CD14-positive monocyte (primary cell): ENCODE measurements around the gene ATG7. TPM values are rescaled to one million over a fixed set of nuclear protein-coding genes. Genes with fewer than 3 reads are reported as not detected.

ENCODE experiments used
- DNase-seq, 3 donors: peaks; one replicate each; pipeline ENCODE4 v3.0.0-alpha.2; 2011 to 2022
- H2AFZ ChIP-seq: 2 replicates; pipeline ENCODE4 v1.6.0; 2012; ENCODE audit warnings: mild to moderate bottlenecking, low read depth, low read length, inconsistent platforms; ENCODE audit not compliant: insufficient read depth, poor library complexity, severe bottlenecking
- H3K27ac ChIP-seq, 2 donors: 1 replicate in 1 of 2; 2 replicates in 1 of 2; pipeline ENCODE4 v1.5.1; 2012 to 2013; ENCODE audit warnings: low read length in 2 of 2, control low read depth in 1 of 2, inconsistent platforms in 1 of 2, low read depth in 1 of 2, mild to moderate bottlenecking in 1 of 2
- H3K27me3 ChIP-seq, 2 donors: one replicate each; pipeline versions ENCODE4 v1.6.0 to v1.6.1; 2011 to 2013; ENCODE audit warnings: low read length in 2 of 2; ENCODE audit not compliant: control insufficient read depth in 2 of 2, insufficient read depth in 2 of 2
- H3K36me3 ChIP-seq, 2 donors: replicated peaks in 1 of 2; 1 replicate in 1 of 2; 2 replicates in 1 of 2; pipeline versions ENCODE4 v1.5.1 to v1.6.1; 2012 to 2013; ENCODE audit warnings: low read length in 2 of 2, control low read depth in 1 of 2, inconsistent platforms in 1 of 2, mild to moderate bottlenecking in 1 of 2; ENCODE audit not compliant: insufficient read depth in 2 of 2, control insufficient read depth in 1 of 2
- H3K4me1 ChIP-seq, 2 donors: 1 replicate in 1 of 2; 2 replicates in 1 of 2; pipeline versions ENCODE4 v1.5.1 to v1.6.1; 2012 to 2013; ENCODE audit warnings: low read length in 2 of 2, control low read depth in 1 of 2, inconsistent platforms in 1 of 2, mild to moderate bottlenecking in 1 of 2, moderate library complexity in 1 of 2; ENCODE audit not compliant: insufficient read depth in 2 of 2, control insufficient read depth in 1 of 2
- H3K4me2 ChIP-seq: replicated peaks from 2 replicates; pipeline ENCODE3; 2012; ENCODE audit warnings: low read length, moderate library complexity, mild to moderate bottlenecking; ENCODE audit not compliant: poor library complexity, severe bottlenecking; ENCODE audit errors: extremely low read depth
- H3K4me3 ChIP-seq, 3 experiments: fragments of 200-600 bp in 1 of 3; sonication (generic) in 1 of 3; replicated peaks in 1 of 3; 1 replicate in 2 of 3; 2 replicates in 1 of 3; pipeline ENCODE4 v1.5.1; 2011 to 2013; ENCODE audit warnings: low read length in 3 of 3, mild to moderate bottlenecking in 3 of 3, control low read depth in 2 of 3, low read depth in 2 of 3, inconsistent platforms in 1 of 3, moderate library complexity in 1 of 3
- H3K79me2 ChIP-seq: 2 replicates; pipeline ENCODE4 v1.6.0; 2012; ENCODE audit warnings: mild to moderate bottlenecking, control low read depth, inconsistent platforms, low read length, moderate library complexity; ENCODE audit not compliant: insufficient read depth
- H3K9ac ChIP-seq: 2 replicates; pipeline ENCODE4 v1.6.0; 2017; ENCODE audit warnings: low read length, mild to moderate bottlenecking; ENCODE audit not compliant: insufficient read depth, poor library complexity, severe bottlenecking
- H3K9me3 ChIP-seq, 2 donors: replicated peaks in 1 of 2; 1 replicate in 1 of 2; 2 replicates in 1 of 2; pipeline versions ENCODE4 v1.5.1 to v1.6.1; 2012 to 2013; ENCODE audit warnings: low read length in 2 of 2, control low read depth in 1 of 2; ENCODE audit not compliant: control insufficient read depth in 1 of 2, insufficient read depth in 1 of 2
- H4K20me1 ChIP-seq: 2 replicates; pipeline ENCODE4 v1.6.0; 2012; ENCODE audit warnings: mild to moderate bottlenecking, low read length, control low read depth, moderate library complexity; ENCODE audit not compliant: insufficient read depth
- H3K27ac Mint-ChIP-seq, 7 donors: one replicate each; pipeline ENCODE4 v1.8.0; 2020; ENCODE audit warnings: mild to moderate bottlenecking in 7 of 7, mixed read lengths in 7 of 7, moderate library complexity in 6 of 7, inconsistent platforms in 2 of 7
- H3K27me3 Mint-ChIP-seq, 3 donors: one replicate each; pipeline ENCODE4 v1.8.0; 2021 to 2022; ENCODE audit warnings: low read depth in 3 of 3, mild to moderate bottlenecking in 3 of 3, mixed read lengths in 3 of 3, moderate library complexity in 3 of 3, inconsistent platforms in 1 of 3
- H3K36me3 Mint-ChIP-seq, 2 donors: one replicate each; pipeline ENCODE4 v1.8.0; 2020; ENCODE audit warnings: mixed read lengths in 2 of 2, inconsistent platforms in 1 of 2, mild to moderate bottlenecking in 1 of 2
- H3K4me1 Mint-ChIP-seq: one replicate; pipeline ENCODE4 v1.8.0; 2020; ENCODE audit warnings: mild to moderate bottlenecking, mixed read lengths
- H3K4me3 Mint-ChIP-seq, 2 donors: one replicate each; pipeline ENCODE4 v1.8.0; 2020; ENCODE audit warnings: mild to moderate bottlenecking in 2 of 2, mixed read lengths in 2 of 2, moderate library complexity in 1 of 2
- H3K9me3 Mint-ChIP-seq, 7 donors: one replicate each; pipeline ENCODE4 v1.8.0; 2020 to 2022; ENCODE audit warnings: mixed read lengths in 7 of 7, mild to moderate bottlenecking in 6 of 7, moderate library complexity in 6 of 7, inconsistent platforms in 2 of 7
- CTCF ChIP-seq: fragments of 200-600 bp; IDR thresholded peaks from one replicate; pipeline ENCODE4 v1.8.0; 2022; ENCODE audit warnings: antibody characterized with exemption, mild to moderate bottlenecking
- WGBS: methylation state at CpG from one replicate; pipeline ENCODE4 v1.1.5; 2013; ENCODE audit warnings: missing lambda C conversion rate; ENCODE audit not compliant: insufficient coverage; 5-methylcytosine and 5-hydroxymethylcytosine counted together
- intact Hi-C, 2 donors: fragments of 100-400 bp; cut with micrococcal nuclease; formaldehyde crosslinking; loops; one replicate each; pipeline versions ENCODE4 v1.15.0 to v1.15.1; 2023
- polyA plus RNA-seq, 3 donors: library from polyadenylated mRNA; depleted of rRNA in 1 of 3; unstranded in 2 of 3; stranded (reverse) in 1 of 3; fragments of 300-500 nt in 2 of 3; fragments of >200 nt in 1 of 3; fragmentation: Illumina TruSeq in 2 of 3; gene quantifications; 1 replicate in 2 of 3; 2 replicates in 1 of 3; pipeline ENCODE4 v1.2.3, GENCODE V29; 2012 to 2021

The ATG7 gene
- polyA plus RNA-seq, 3 donors, result 57.4 to 101 (median 89.7) TPM

- Histone ChIP-seq H3K9ac (no peak overlapping the region), H3K9me3 (no peaks in the 10 kb centered on the region), H3K4me3 (no peak overlapping the region), H3K27me3 (no peaks in the 10 kb centered on the region), H3K4me1 (peaks cover 9 to 12% of the 10 kb centered on the region in 2 donors), H3K27ac (no peak overlapping the region), H4K20me1 (peaks cover 96% of the 10 kb centered on the region), H3K4me2 (no peak overlapping the region), H3K79me2 (no peaks in the 10 kb centered on the region), H2AFZ (no peak overlapping the region), H3K36me3 (peaks cover 4 to 58% of the 10 kb centered on the region in 2 donors)
- Mint-ChIP-seq H3K27me3 (peaks cover 0 to 5% (median 0%) of the 10 kb centered on the region in 3 donors), H3K9me3 (no peaks in the 10 kb centered on the region), H3K4me1 (peaks cover 17% of the 10 kb centered on the region), H3K4me3 (no peak overlapping the region), H3K27ac (no peak overlapping the region), H3K36me3 (peaks cover 26 to 55% of the 10 kb centered on the region in 2 donors)
- WGBS, result 97% methylated on average over 7 of the region's 7 CpGs
- TF ChIP-seq CTCF, result no peak
- intact Hi-C loops, result no loop called here
- no peak for DNase-seq
These were observed 262.6 kb downstream of the ATG7 start for GRCh38 chr3:11534793-11535101.

GRCh38 chr3:11535243-11535960, 263.2 kb downstream of the ATG7 start:
- Histone ChIP-seq H3K79me2 (no peaks in the 10 kb centered on the region), H3K27ac (no peak overlapping the region), H3K4me2 (no peak overlapping the region), H3K9ac (no peak overlapping the region), H3K4me1 (peaks cover 9 to 12% of the 10 kb centered on the region in 2 donors), H3K36me3 (peaks cover 4 to 52% of the 10 kb centered on the region in 2 donors), H3K4me3 (no peak overlapping the region), H3K27me3 (no peaks in the 10 kb centered on the region), H4K20me1 (peaks cover 96% of the 10 kb centered on the region), H3K9me3 (no peaks in the 10 kb centered on the region), H2AFZ (no peak overlapping the region)
- DNase-seq, result no peak
- no peak for TF ChIP-seq CTCF
- H3K36me3 Mint-ChIP-seq, result peaks cover 22 to 53% of the 10 kb centered on the region in 2 donors
- peaks cover 20% of the 10 kb centered on the region for H3K4me1 Mint-ChIP-seq
- H3K27me3 Mint-ChIP-seq, result peaks cover 0 to 5% (median 0%) of the 10 kb centered on the region in 3 donors
- H3K4me3 Mint-ChIP-seq, result no peak overlapping the region
- intact Hi-C loops, result no loop called here
- peak overlapping the region in 3 of 7 donors; percentile 19 to 69 (median 36) for H3K27ac Mint-ChIP-seq
- no peaks in the 10 kb centered on the region for H3K9me3 Mint-ChIP-seq
- 99% methylated on average over 11 of the region's 13 CpGs for WGBS
